Endothelial cell of umbilical vein (primary cell): ENCODE measurements around the gene FAM184B. TPM values are rescaled to one million over a fixed set of nuclear protein-coding genes. Genes with fewer than 3 reads are reported as not detected.

ENCODE experiments used
- BruUV-seq: library from RNA; stranded (reverse); fragments of 400-500 nt; replicated peaks from 2 replicates; lab custom pipeline; 2021; lab: Mats Ljungman, UMichigan
- CTCF ChIA-PET: fragments of 300-600, 350-600 bp; sonication (Branson Sonifier 250); formaldehyde crosslinking; loops from one replicate; lab custom pipeline; 2021; ENCODE audit warnings: antibody characterized with exemption, inconsistent platforms; lab: Charles Lee
- POLR2A ChIA-PET: fragments of 300-600, 350-600 bp; sonication (Branson Sonifier 250); formaldehyde crosslinking; loops from one replicate; lab custom pipeline; 2021; ENCODE audit warnings: antibody characterized with exemption, inconsistent platforms; lab: Charles Lee
- DNase-seq: peaks from one replicate; pipeline ENCODE4 v3.0.0-alpha.2; 2011; ENCODE audit warnings: low read depth, low spot score
- FAIRE-seq: peaks from 2 replicates; lab custom pipeline; 2011; peaks lifted over from hg19 to GRCh38; lab: Jason Lieb, UNC
- H2AFZ ChIP-seq: 2 replicates; pipeline ENCODE4 v1.6.0; 2012; ENCODE audit warnings: low read depth, low read length, control low read depth, inconsistent platforms
- H3K27ac ChIP-seq: 2 replicates; pipeline ENCODE4 v1.5.1; 2011; ENCODE audit warnings: low read depth, mild to moderate bottlenecking, control low read depth, low read length, moderate library complexity; ENCODE audit not compliant: insufficient read depth
- H3K27me3 ChIP-seq, 2 experiments: 2 replicates each; pipeline versions ENCODE4 v1.6.0 to v1.6.1; 2011; ENCODE audit warnings: low read length in 2 of 2, mixed read lengths in 1 of 2; ENCODE audit not compliant: control insufficient read depth in 2 of 2, insufficient read depth in 2 of 2
- H3K36me3 ChIP-seq, 2 experiments: 2 replicates in 1 of 2; 3 replicates in 1 of 2; pipeline ENCODE4 v1.5.1; 2011; ENCODE audit warnings: low read length in 2 of 2, mild to moderate bottlenecking in 1 of 2, moderate library complexity in 1 of 2; ENCODE audit not compliant: control insufficient read depth in 2 of 2, insufficient read depth in 2 of 2; ENCODE audit errors: extremely low read depth in 1 of 2
- H3K4me1 ChIP-seq: 3 replicates; pipeline ENCODE4 v1.5.1; 2011; ENCODE audit warnings: mild to moderate bottlenecking, low read length; ENCODE audit not compliant: control insufficient read depth, insufficient read depth; ENCODE audit errors: extremely low read depth
- H3K4me2 ChIP-seq: 2 replicates; pipeline ENCODE4 v1.6.1; 2011; ENCODE audit warnings: low read length, control low read depth, mixed read lengths; ENCODE audit not compliant: insufficient read depth
- H3K4me3 ChIP-seq, 3 experiments: fragments of 200-600 bp in 1 of 3; sonication (generic), shearing (Covaris generic) in 1 of 3; replicated peaks in 1 of 3; 2 replicates each; pipeline ENCODE4 v1.5.1; 2011 to 2016; ENCODE audit warnings: control low read depth in 3 of 3, low read length in 3 of 3, mild to moderate bottlenecking in 2 of 3, inconsistent platforms in 1 of 3, low read depth in 1 of 3, moderate library complexity in 1 of 3; ENCODE audit not compliant: insufficient read depth in 1 of 3
- H3K79me2 ChIP-seq: 2 replicates; pipeline ENCODE4 v1.6.0; 2012; ENCODE audit warnings: low read length, inconsistent platforms; ENCODE audit not compliant: control insufficient read depth, insufficient read depth
- H3K9ac ChIP-seq: replicated peaks from 2 replicates; pipeline ENCODE3; 2011; ENCODE audit warnings: low read length, control low read depth; ENCODE audit not compliant: insufficient read depth; ENCODE audit errors: extremely low read depth
- H3K9me1 ChIP-seq: replicated peaks from 3 replicates; pipeline ENCODE4 v1.6.0; 2011; ENCODE audit warnings: mild to moderate bottlenecking, low read length; ENCODE audit not compliant: control insufficient read depth, insufficient read depth; ENCODE audit errors: extremely low read depth
- H3K9me3 ChIP-seq: replicated peaks from 2 replicates; pipeline ENCODE4 v1.5.1; 2012; ENCODE audit warnings: low read length, inconsistent platforms; ENCODE audit not compliant: control insufficient read depth, insufficient read depth
- H4K20me1 ChIP-seq: replicated peaks from 2 replicates; pipeline ENCODE3; 2011; ENCODE audit warnings: mild to moderate bottlenecking, low read length; ENCODE audit not compliant: control insufficient read depth, insufficient read depth; ENCODE audit errors: extremely low read depth
- CTCF ChIP-seq, 2 donors: IDR thresholded peaks; 1 replicate in 1 of 2; 2 replicates in 1 of 2; pipeline ENCODE4 v1.5.1; 2011; ENCODE audit warnings: low read length in 2 of 2, mild to moderate bottlenecking in 2 of 2, moderate library complexity in 2 of 2, control low read depth in 1 of 2, inconsistent platforms in 1 of 2, low read depth in 1 of 2; ENCODE audit not compliant: insufficient read depth in 1 of 2; ENCODE audit errors: extremely low read depth in 1 of 2
- EZH2 ChIP-seq: IDR thresholded peaks from 2 replicates; pipeline ENCODE4 v1.6.1; 2012; ENCODE audit warnings: borderline replicate concordance, low read depth, mild to moderate bottlenecking, moderate library complexity, low read length, inconsistent platforms; ENCODE audit not compliant: severe bottlenecking
- FOS ChIP-seq: IDR thresholded peaks from 2 replicates; pipeline ENCODE4 v1.6.1; 2011; ENCODE audit warnings: mild to moderate bottlenecking, low read length, moderate library complexity, borderline replicate concordance; ENCODE audit not compliant: insufficient read depth
- GATA2 ChIP-seq: IDR thresholded peaks from 2 replicates; pipeline ENCODE4 v1.7.0; 2011; ENCODE audit warnings: low read depth, mild to moderate bottlenecking, moderate library complexity, mixed read lengths, low read length; ENCODE audit not compliant: insufficient read length, insufficient read depth
- JUN ChIP-seq: IDR thresholded peaks from 2 replicates; pipeline ENCODE4 v1.6.1; 2011; ENCODE audit warnings: borderline replicate concordance, low read depth; ENCODE audit not compliant: insufficient read length, insufficient read depth
- MAX ChIP-seq: IDR thresholded peaks from 2 replicates; pipeline ENCODE4 v1.6.1; 2011; ENCODE audit not compliant: insufficient read depth, insufficient read length
- MYC ChIP-seq: IDR thresholded peaks from one replicate; pipeline ENCODE4 v1.6.1; 2011; ENCODE audit warnings: mild to moderate bottlenecking, low read depth, low read length
- POLR2A ChIP-seq: IDR thresholded peaks from 2 replicates; pipeline ENCODE4 v1.6.1; 2012; ENCODE audit warnings: low read depth, mild to moderate bottlenecking, control low read depth, low read length
- POLR2AphosphoS5 ChIP-seq: IDR thresholded peaks from 2 replicates; pipeline ENCODE4 v1.6.1; 2012; ENCODE audit warnings: low read depth, mild to moderate bottlenecking, control low read depth, low read length, moderate library complexity; ENCODE audit not compliant: insufficient read depth
- dilution Hi-C: fragments of 300-500 bp; cut with MboI; formaldehyde crosslinking; loops from one replicate; pipeline ENCODE4 v1.15.0; 2019; ENCODE audit warnings: low sequenced_read_pairs; ENCODE audit not compliant: extremely low pct_ligation_motif_present
- intact Hi-C: fragments of 100-400 bp; cut with micrococcal nuclease; formaldehyde crosslinking; loops from one replicate; pipeline ENCODE4 v1.10.0; 2022
- polyA plus RNA-seq, 4 experiments: library from polyadenylated mRNA; depleted of rRNA in 3 of 4; stranded (reverse) in 3 of 4; unstranded in 1 of 4; fragments of >200 nt; gene quantifications; 2 replicates each; pipeline versions ENCODE4 v1.2.1 to v1.2.3, GENCODE V29; 2011 to 2012; ENCODE audit warnings: missing spikeins in 1 of 4
- total RNA-seq: library from RNA; stranded (reverse); gene quantifications from 2 replicates; pipeline ENCODE4 v1.2.3, GENCODE V29; 2021

FAM184B gene
- total and polyA plus RNA-seq, 2 donors (not counting 3 experiments of a cell fraction or from before 2014, with no cell fraction given): not detected

GRCh38 chr4:17719106-17719505, 62.3 kb downstream of the FAM184B start:
- H3K79me2 ChIP-seq: no peaks in the 10 kb centered on the region
- dilution Hi-C loops (no loop called here), intact Hi-C loops (no loop called here)
- POLR2A ChIA-PET: no interaction called here
- no peak overlapping the region for H3K4me2 ChIP-seq
- no peaks in the 10 kb centered on the region for H3K36me3 ChIP-seq
- DNase-seq (no peak), FAIRE-seq (no peak)
- no peak overlapping the region for H3K4me3 ChIP-seq
- no peak overlapping the region for H3K27ac ChIP-seq
- no peak overlapping the region for H2AFZ ChIP-seq
- H4K20me1 ChIP-seq: no peaks in the 10 kb centered on the region
- no peaks in the 10 kb centered on the region for H3K4me1 ChIP-seq
- H3K9me3 ChIP-seq: no peaks in the 10 kb centered on the region
- no peaks in the 10 kb centered on the region for H3K27me3 ChIP-seq
- BruUV-seq: no TSS peak
- CTCF ChIA-PET: no interaction called here
- H3K9ac ChIP-seq: no peak overlapping the region
- TF ChIP-seq POLR2A (no peak), MYC (no peak), JUN (no peak), POLR2AphosphoS5 (no peak), FOS (no peak), EZH2 (no peak), GATA2 (no peak), MAX (no peak), CTCF (IDR thresholded peaks at IDR 0.05; ENCODE audit: extremely low read depth in 1 of 2, insufficient read depth in 1 of 2, low read depth in 1 of 2, low read length in 2 of 2) (no peak)
- no peaks in the 10 kb centered on the region for H3K9me1 ChIP-seq
